Activated CD8-positive, alpha-beta memory T cell treated with anti-CD3 and anti-CD28 coated beads, Interleukin-2, amount 50 U/mL, for 1 hour (primary cell): ENCODE measurements around the gene FRRS1L.

Source experiments
- DNase-seq: peaks from one replicate; pipeline ENCODE4 v3.0.0-alpha.2; 2020; ENCODE audit errors: extremely low read depth

FRRS1L gene

GRCh38 chr9:109101810-109102209, 65.2 kb downstream of the FRRS1L start:
- no peak for DNase-seq

DNA sequence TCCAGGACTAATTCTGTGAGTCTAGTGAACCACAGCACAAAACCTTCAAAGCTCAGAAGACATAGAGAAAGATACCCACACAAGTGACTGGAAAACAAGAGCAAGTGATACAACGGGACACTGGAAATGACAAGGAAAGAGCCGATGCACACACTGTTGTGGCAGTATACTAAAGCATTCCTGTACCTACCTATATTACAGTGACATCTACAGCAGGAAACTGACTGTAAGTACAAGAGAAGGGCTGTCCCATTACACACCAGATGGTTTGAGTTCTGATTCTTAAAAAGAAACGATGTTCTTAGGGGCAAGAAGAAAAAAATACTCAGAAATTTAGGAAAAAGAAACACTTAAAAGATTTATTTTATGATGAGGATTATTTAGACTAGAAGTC, 65.8 kb downstream of the FRRS1L start:
- no peak for DNase-seq

GRCh38 chr9:109100543-109101201, 66.4 kb downstream of the FRRS1L start:
- DNase-seq = no peak

DNA sequence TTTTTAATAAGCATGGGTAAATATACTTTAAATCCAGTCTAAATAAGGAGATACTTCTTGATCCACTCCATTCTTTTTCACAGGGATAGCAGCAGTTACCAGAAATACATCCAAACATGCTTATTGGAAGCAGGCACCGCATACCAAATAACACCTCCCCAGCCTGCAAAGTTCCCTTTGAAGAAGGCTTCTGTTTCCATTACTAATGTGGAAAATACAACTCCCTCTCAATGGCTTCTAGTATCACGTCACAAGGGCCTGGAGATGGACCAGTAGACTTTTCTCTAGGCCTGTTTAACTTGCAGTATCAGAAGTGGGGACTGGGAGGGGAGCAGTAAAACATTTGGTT, 68.1 kb downstream of the FRRS1L start:
- no peak for DNase-seq

GRCh38 chr9:109098171-109098959, 68.7 kb downstream of the FRRS1L start:
- DNase-seq = no peak

- DNase-seq = no peak
Observed at GRCh38 chr9:109097146-109097545, 69.9 kb downstream of the FRRS1L start.

DNA sequence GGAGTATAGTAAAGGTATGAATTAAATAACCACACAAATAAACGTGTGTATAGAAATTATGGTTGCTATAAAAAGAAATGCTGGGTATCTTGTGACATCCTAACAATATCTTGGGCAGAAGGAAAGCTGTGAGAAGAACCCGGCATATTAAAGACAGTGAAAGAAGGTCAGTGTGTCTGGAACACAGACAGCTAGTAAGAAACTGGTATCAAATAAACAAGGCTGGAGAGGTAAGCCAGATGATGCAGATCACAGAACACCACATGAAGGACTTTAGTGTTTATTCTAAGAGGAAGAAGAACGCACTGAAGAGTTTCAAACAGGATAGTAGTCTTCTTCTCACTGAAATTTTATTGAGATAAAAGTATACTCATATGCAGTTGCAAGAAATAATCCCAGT, 71.7 kb downstream of the FRRS1L start:
- DNase-seq = no peak

DNA sequence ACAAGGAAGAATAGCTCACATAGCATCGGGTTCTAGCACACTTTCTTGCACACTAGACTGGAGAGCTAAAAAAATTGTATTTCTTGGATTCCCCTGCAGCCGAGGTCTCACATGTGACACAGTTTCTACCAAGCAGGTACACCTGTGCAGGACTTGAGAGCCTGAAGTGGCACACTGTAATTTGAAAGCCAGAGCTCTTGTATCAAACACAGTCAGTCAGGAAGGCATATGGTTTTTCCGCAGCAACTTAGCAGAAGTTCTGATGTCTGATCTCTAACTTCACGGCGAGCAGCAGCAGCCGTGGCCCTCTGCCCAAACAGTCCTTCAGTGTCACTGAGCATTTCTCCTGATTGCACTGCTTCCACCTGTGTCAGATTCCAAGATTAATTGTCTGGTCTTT, 72.8 kb downstream of the FRRS1L start:
- DNase-seq = no peak

GRCh38 chr9:109092587-109092986, 74.5 kb downstream of the FRRS1L start:
- no peak for DNase-seq

GRCh38 chr9:109092051-109092580, 74.9 kb downstream of the FRRS1L start:
- no peak for DNase-seq

- no peak for DNase-seq
Observed at GRCh38 chr9:109088221-109088620, 78.8 kb downstream of the FRRS1L start.

- DNase-seq = no peak
Observed at GRCh38 chr9:109087795-109088194, 79.3 kb downstream of the FRRS1L start.

GRCh38 chr9:109086221-109086620, 80.8 kb downstream of the FRRS1L start:
- DNase-seq = no peak

DNA sequence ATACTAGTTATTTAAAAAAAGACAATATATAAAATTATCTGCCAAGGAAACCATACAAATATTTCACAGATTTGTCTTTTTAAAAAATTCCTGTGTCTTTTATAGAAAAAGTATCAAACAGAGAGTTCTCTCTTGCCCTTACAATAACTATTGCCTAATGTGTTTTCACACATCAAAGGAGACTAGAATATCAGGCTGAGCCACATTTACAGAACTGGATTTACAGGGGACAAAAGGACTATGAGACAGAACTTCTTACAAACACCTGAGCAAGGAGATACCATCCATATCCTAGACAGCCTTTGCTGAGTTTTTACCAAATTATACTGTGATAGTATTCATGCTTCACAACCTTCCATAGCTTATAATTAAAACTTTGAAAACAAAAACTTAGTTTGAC, 81.5 kb downstream of the FRRS1L start:
- DNase-seq = no peak

DNA sequence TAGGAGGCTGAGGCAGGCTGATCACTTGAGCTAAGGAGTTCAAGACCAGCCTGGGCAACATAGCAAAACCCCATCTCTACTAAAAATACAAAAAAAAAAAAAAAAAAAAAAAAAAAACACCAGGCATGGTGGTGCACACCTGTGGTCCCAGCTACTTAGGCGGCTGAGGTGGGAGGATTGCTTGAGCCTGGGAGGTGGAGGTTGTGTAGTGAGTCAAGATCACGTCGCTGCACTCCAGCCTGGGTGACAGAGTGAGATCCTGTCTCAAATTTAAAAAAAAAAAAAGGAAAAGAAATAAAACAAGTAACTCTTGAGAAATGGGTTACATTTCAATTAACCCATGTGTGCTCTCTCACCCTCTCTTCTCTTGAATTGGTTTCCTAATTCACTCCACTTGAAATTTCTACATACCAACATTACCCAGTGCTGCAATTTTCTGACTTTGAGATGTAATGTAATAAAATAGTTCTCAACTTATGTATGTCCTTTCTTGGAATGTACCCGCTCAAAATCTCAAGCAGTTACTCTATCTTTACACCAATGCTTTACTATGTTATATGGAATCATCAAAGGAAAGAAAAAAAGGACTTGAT, 83.1 kb downstream of the FRRS1L start:
- no peak for DNase-seq

GRCh38 chr9:109083141-109083540, 83.9 kb downstream of the FRRS1L start:
- no peak for DNase-seq

DNA sequence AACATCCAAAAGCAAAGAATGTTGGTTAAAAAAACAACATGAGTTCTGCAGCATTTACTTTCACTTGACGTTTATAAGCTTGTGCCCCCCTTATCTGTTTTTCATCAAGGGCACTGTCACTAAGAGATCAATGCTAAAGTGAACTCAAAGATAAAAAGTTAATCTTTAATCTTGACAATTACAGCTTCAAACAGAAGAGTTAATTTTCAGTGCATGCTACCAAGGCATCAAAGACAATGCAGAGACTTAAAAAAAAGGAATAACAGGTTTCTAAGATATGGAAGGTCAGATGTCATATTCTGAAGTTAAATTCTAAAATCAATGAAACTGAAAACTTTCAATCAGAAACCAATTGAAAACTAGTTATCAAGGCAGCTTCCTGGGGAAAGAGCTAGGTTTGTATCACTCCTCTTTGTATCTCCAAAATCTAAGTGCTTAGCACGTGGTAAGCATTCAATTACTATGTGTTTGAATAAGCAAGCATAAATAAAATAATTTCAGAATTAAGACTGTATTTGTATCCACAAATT, 84.9 kb downstream of the FRRS1L start:
- no peak for DNase-seq
